ENCODE results near the gene WDR62.

Gene WDR62

DNA sequence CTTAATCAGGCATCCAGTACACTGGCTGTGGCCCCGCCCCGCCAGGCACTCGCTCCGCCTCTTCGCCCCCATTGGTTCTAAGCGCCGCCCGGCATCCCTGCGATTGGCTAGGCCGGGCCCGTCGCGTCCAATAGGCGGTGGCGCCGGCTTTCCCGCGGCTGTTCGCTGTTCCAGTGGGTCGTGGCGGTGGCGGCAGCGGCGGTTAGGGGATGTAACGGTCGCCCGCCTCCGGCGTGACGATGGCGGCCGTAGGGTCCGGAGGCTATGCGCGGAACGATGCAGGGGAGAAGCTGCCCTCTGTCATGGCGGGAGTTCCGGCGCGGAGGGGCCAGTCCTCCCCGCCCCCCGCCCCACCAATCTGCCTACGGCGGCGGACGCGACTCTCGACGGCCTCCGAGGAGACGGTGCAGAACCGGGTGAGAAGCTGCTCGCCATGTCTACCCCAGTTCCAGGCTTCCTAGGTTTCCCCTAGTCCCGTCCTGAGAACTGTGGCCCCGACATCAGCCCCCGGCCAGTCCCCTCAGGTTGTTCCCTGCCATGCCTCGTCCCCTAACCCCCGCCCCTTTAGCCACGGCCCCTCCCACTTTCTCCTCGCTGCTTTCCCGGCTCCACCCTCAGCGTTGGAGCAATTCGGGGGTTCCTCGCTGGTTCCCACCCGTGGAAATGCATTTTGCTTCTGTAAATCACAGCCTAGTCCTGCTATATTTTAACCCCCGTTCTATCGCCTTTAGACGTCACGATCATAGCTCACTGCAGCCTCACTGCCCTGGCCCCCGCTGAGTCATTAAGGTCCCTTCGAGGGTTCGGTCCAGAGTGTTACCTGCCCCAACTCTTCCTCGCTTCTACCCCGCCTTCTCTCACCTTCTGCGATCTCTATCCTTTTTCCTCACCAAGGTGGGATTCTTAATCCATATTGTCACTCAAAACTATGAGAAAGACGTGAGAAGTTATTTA, at the start of gene WDR62:
WDR62 (plus strand) TSS at position 165 of the 954 bp plus-strand sequence; CDS start at position 240, 75 bp downstream.
- no peaks in the 10 kb centered on the region for H3K27me3 ChIP-seq
- H3K9me3 ChIP-seq = no peaks in the 10 kb centered on the region
- H3K4me2 ChIP-seq = peak within 1 kb of the TSS; percentile 98
- peaks cover 31% of the 10 kb centered on the region for H4K20me1 ChIP-seq
- no peak for TF ChIP-seq Cebpa-rat (IDR thresholded peaks at IDR 0.05)
- peak within 1 kb of the TSS; percentile 78 for H3K4me3 ChIP-seq
- H3K36me3 ChIP-seq = peaks cover 35% of the 10 kb centered on the region
- H3K9ac ChIP-seq = peak within 1 kb of the TSS; percentile 82
- peak within 1 kb of the TSS; percentile 86 for H3K27ac ChIP-seq
- H3K4me1 ChIP-seq = peaks cover 35% of the 10 kb centered on the region

DNA sequence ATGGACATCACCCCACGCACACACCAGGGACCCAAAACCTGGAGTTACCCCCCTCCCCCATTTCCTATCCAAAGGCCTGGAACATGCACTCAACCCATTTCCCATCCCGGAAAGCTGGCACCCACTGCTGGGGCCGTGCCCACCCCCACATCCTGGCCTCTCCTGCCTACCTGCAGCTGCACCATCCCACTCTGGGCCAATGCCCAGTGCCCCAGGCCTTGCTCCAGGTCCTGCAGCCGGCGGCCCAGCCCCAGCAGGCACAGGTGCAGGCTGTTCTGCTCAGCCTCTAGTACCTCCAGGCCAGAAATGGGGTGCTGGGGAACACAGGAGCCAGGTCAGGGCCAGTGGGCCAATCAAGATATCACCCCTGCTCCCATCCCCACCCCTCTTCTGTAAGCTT, 47.7 kb upstream of the WDR62 start:
- Histone ChIP-seq H3K27ac (no peak overlapping the region), H3K9ac (no peak overlapping the region), H3K4me1 (peaks cover 6% of the 10 kb centered on the region), H4K20me1 (0 out of 2 replicates have a peak, but pooled peaks cover 13% of the 10 kb centered on the region), H3K4me3 (no peak overlapping the region), H3K27me3 (peaks cover 14% of the 10 kb centered on the region; the same call in 1 of the 2 replicates), H3K9me3 (no peaks in the 10 kb centered on the region), H3K36me3 (peaks cover 11% of the 10 kb centered on the region), H3K4me2 (no peak overlapping the region)
- no peak for TF ChIP-seq Cebpa-rat (IDR thresholded peaks at IDR 0.05)

DNA sequence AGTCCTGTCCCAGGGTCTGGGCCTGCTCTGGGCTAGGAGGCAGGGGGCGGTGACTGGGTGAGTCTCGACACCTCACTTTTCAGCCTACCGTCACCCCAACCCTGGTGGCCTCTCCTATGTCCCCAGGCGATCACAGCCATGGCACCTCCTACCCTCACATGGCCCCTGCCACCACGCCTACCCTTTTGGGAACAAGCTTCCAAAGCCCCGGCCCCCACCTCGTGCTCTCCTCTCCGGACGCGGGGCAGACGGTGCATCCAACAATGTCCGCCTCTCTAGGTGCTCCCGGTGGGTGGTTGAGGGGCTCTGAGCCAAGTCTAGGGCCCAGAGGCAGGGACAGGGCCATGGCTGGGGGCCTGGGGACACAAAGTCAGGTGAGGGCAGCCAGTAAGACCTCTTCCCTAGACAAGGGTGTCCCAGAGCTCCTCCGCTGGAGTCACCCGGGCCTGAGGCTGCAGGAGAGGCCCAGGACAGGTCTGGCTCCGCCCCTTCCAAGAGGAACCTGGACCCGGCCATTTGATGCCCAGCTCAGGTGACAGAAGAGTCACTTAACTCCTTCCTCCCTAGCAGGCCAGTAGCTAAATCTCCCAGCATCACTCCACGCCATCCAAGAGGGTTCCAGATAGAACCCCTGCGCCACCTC, 46.2 kb upstream of the WDR62 start, which contains the start of gene SYNE4:
SYNE4 (minus strand) TSS at position 478 of the 643 bp plus-strand sequence; CDS start at position 346, 132 bp downstream.
- no peak for TF ChIP-seq Cebpa-rat (IDR thresholded peaks at IDR 0.05)
- peak within 1 kb of the TSS; percentile 38; the same call in 1 of the 2 replicates for H3K4me3 ChIP-seq
- H3K4me2 ChIP-seq = peak within 1 kb of the TSS; percentile 69

DNA sequence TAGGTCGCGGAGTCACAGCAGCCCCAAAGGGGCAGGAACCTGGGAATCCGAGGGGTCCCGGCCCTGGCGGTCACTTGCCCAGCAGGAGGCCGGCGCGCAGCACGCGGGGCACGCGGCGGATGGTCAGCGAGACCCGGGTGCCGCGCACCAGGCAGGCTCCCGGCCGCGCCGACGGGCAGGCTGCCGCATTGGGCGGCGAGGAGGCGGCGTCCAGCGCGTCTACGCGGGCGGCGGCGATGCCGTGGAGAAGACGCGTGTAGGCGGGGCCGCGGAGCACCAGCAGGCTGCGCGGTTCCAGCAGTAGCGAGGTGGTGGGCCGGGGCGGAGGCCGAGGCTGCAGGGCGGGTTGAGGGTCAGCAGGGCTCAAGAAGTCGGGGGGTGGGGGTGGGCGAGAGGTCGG, 45.5 kb upstream of the WDR62 start:
- H3K9ac ChIP-seq = peak overlapping the region; percentile 10; the same call in 1 of the 2 replicates
- peaks cover 14% of the 10 kb centered on the region; the same call in 1 of the 2 replicates for H3K27me3 ChIP-seq
- no peak overlapping the region for H3K27ac ChIP-seq
- peak overlapping the region; percentile 69 for H3K4me2 ChIP-seq
- TF ChIP-seq Cebpa-rat (IDR thresholded peaks at IDR 0.05) = no peak
- peaks cover 4% of the 10 kb centered on the region; the same call in 1 of the 2 replicates for H3K36me3 ChIP-seq
- H4K20me1 ChIP-seq = no peaks in the 10 kb centered on the region
- peak overlapping the region; percentile 38; the same call in 1 of the 2 replicates for H3K4me3 ChIP-seq
- H3K4me1 ChIP-seq = peaks cover 10% of the 10 kb centered on the region
- H3K9me3 ChIP-seq = no peaks in the 10 kb centered on the region

More for the DNA sequence above, 46.2 kb upstream of the WDR62 start, which contains the start of gene SYNE4:
- H4K20me1 ChIP-seq = 0 out of 2 replicates have a peak, but pooled peaks cover 5% of the 10 kb centered on the region
- no peak within 1 kb of the TSS for H3K27ac ChIP-seq
- peaks cover 11% of the 10 kb centered on the region for H3K36me3 ChIP-seq
- peak within 1 kb of the TSS; percentile 10; the same call in 1 of the 2 replicates for H3K9ac ChIP-seq
- peaks cover 14% of the 10 kb centered on the region; the same call in 1 of the 2 replicates for H3K27me3 ChIP-seq
- no peaks in the 10 kb centered on the region for H3K9me3 ChIP-seq
- H3K4me1 ChIP-seq = peaks cover 8% of the 10 kb centered on the region

DNA sequence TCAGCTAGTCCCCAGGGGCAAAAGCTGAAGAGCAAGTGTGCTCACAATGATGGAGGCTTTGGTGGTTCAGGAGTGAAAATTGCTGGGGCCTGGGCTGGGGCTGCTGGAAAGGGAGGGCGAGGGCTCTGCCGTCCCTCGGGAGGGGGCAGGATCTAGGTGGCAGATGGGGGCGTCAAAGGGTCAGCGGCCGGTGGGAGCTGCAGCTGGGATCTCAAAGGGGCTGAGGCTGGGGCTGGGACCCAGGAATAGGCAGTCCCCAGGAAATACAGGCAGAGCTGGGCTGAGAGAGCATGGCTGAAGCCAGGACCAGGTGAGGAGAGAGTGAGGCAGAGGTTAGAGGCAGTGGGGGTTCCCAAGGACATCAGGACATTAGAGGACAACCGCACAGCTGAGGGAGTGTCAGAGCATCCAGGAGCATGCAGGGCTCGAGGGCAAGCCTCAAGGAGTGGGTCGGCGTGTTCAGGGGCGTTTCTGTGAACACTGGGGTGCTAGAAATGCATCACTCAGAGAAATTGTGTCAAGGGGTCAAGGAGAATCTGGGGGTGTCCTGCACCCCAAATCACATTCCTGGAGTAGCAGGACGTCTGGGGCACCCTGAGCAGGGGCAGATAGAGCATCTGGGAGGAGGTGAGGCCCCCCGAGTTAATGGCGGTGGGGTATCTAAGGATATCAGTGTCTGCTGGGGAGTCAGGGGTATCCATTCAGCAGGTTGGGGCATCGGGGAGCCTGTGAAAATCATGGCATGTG, 44.9 kb upstream of the WDR62 start:
- no peak overlapping the region for H3K27ac ChIP-seq
- peak overlapping the region; percentile 38; the same call in 1 of the 2 replicates for H3K4me3 ChIP-seq
- TF ChIP-seq Cebpa-rat (IDR thresholded peaks at IDR 0.05) = no peak
- H3K4me2 ChIP-seq = peak overlapping the region; percentile 69
- no peak overlapping the region for H3K9ac ChIP-seq
- H3K36me3 ChIP-seq = peaks cover 4% of the 10 kb centered on the region; the same call in 1 of the 2 replicates
- no peaks in the 10 kb centered on the region for H3K9me3 ChIP-seq
- peaks cover 14% of the 10 kb centered on the region; the same call in 1 of the 2 replicates for H3K27me3 ChIP-seq
- H4K20me1 ChIP-seq = no peaks in the 10 kb centered on the region
- H3K4me1 ChIP-seq = peaks cover 14% of the 10 kb centered on the region

DNA sequence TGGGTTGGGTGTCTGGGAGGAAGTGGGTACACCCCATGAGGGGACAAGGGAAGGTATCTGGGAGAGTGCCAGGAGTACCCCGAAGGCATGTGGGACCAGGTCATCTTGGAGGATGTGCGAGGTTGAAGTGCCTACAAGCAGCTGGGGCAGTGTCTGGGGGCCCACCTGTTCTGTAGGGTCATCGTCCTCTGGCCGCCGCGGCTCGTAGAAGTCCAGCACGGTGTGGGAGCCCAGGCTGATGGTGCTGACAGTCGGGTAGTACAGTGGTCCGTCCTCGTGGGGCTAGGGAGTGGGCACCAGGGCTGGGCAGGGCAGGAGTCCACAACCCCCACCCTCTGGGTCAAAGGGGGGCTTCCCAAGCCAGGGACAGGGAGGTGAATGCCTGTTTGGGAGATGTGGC, 44.3 kb upstream of the WDR62 start:
- TF ChIP-seq Cebpa-rat (IDR thresholded peaks at IDR 0.05) = no peak
- H3K36me3 ChIP-seq = peaks cover 4% of the 10 kb centered on the region; the same call in 1 of the 2 replicates
- H3K4me3 ChIP-seq = no peak overlapping the region
- H4K20me1 ChIP-seq = no peaks in the 10 kb centered on the region
- H3K9me3 ChIP-seq = no peaks in the 10 kb centered on the region
- H3K27ac ChIP-seq = no peak overlapping the region
- peaks cover 20% of the 10 kb centered on the region for H3K4me1 ChIP-seq
- no peak overlapping the region for H3K4me2 ChIP-seq
- peaks cover 14% of the 10 kb centered on the region; the same call in 1 of the 2 replicates for H3K27me3 ChIP-seq
- H3K9ac ChIP-seq = no peak overlapping the region

DNA sequence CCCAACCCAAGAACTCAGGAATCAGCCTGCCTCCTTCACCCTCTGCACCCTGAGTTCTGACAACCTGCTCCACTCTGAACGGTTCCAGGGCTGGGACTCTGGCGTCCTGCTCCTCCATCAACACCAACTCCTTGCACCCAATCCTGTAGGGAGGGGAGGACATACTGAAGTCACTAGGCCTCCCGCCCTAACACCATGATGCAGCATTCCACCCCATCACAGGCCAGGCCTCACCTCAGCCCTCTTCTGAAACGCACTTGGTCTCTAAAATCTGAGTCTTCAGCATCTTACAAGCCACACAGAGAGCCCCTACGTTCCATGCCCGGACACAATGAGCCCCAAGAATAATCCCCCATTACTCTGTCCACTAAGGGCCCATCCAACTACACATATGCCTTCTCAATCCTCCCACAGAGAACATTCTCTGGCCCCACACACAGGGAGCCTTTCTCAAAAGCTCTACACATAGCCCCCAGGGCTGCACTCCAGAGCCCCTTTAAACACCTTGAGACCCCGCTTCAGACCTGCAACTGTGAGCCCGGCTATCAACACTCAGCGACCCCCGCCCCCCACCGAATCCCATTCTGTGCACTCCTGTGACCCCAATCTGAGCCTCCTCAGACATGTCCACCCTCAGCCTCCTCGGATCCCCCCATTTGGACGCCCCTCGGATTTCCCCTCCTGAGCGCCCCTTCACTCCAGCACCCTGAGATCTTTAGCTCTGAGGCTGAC, 41.3 kb upstream of the WDR62 start:
- H3K4me3 ChIP-seq = peak overlapping the region; percentile 82
- H3K4me2 ChIP-seq = peak overlapping the region; percentile 97
- H3K27ac ChIP-seq = peak overlapping the region; percentile 76
- no peak for TF ChIP-seq Cebpa-rat (IDR thresholded peaks at IDR 0.05)
- no peaks in the 10 kb centered on the region for H4K20me1 ChIP-seq
- no peaks in the 10 kb centered on the region for H3K9me3 ChIP-seq
- H3K36me3 ChIP-seq = peaks cover 17% of the 10 kb centered on the region; the same call in 1 of the 2 replicates
- H3K9ac ChIP-seq = peak overlapping the region; percentile 88
- H3K4me1 ChIP-seq = peaks cover 20% of the 10 kb centered on the region
- peaks cover 11% of the 10 kb centered on the region; the same call in 1 of the 2 replicates for H3K27me3 ChIP-seq
